ENCODE results near the gene KRTAP19-7. TPM values are rescaled to one million over a fixed set of nuclear protein-coding genes. Genes with fewer than 3 reads are reported as not detected.

Gene KRTAP19-7
- total RNA-seq, 1 donor from 2014 or later, result not detected

DNA sequence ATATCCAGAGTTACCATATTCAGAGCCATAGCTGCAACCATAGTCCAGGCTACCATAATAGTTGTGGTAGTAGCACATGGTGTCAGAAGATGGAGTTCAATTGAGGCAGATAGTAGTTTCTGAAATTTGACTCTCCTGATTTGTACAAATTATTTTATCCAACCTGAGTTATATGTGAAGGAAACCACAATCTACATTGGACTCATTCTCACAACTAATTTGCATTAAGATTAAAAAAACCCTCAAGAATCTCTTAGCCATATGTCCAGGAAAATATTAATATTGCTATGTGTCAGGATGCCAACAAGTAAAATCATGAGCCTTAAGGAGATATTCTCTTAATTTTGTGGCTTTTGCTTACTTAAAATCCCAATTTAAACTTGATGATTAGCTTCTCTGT lies 29.2 kb upstream of the KRTAP19-7 start, which contains the start of gene KRTAP22-2:
TSS of gene KRTAP22-2 (minus strand) at position 101 of the 400 bp plus-strand sequence.
- Mint-ChIP-seq H3K27ac (ENCODE audit: unreplicated experiment) (no peak within 1 kb of the TSS), H3K4me3 (ENCODE audit: unreplicated experiment) (no peak within 1 kb of the TSS), H3K27me3 (ENCODE audit: low read depth) (no peaks in the 10 kb centered on the region), H3K4me1 (ENCODE audit: low read depth) (no peaks in the 10 kb centered on the region), H3K36me3 (ENCODE audit: low read depth) (no peaks in the 10 kb centered on the region), H3K9me3 (ENCODE audit: low read depth) (peaks cover 6% of the 10 kb centered on the region)
- no peak for DNase-seq (ENCODE audit: low spot score)
- TF ChIP-seq, protein P1, sequence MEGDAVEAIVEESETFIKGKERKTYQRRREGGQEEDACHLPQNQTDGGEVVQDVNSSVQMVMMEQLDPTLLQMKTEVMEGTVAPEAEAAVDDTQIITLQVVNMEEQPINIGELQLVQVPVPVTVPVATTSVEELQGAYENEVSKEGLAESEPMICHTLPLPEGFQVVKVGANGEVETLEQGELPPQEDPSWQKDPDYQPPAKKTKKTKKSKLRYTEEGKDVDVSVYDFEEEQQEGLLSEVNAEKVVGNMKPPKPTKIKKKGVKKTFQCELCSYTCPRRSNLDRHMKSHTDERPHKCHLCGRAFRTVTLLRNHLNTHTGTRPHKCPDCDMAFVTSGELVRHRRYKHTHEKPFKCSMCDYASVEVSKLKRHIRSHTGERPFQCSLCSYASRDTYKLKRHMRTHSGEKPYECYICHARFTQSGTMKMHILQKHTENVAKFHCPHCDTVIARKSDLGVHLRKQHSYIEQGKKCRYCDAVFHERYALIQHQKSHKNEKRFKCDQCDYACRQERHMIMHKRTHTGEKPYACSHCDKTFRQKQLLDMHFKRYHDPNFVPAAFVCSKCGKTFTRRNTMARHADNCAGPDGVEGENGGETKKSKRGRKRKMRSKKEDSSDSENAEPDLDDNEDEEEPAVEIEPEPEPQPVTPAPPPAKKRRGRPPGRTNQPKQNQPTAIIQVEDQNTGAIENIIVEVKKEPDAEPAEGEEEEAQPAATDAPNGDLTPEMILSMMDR (IDR thresholded peaks at IDR 0.05), result no peak

DNA sequence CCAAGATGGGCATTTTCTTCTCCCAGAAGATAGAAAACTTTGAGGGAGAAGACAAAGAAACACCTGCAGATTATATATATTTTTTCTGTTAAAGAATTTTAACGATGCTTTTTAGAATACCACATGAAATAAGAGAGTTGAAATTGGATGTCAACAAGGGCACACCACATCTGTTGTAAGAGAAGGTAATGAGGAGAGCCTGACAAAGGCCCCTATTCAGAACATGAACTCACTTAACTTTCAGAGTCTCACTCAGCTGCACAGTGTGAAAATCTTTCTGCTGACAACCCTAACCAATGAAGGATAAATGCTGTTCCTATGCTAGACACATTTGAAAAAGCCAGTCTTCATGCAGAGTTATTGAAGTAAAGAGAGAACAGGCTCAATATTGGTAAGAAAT lies 21.8 kb upstream of the KRTAP19-7 start:
- Mint-ChIP-seq H3K4me3 (ENCODE audit: unreplicated experiment) (no peak overlapping the region), H3K9me3 (ENCODE audit: low read depth) (peaks cover 23% of the 10 kb centered on the region), H3K27ac (ENCODE audit: unreplicated experiment) (no peak overlapping the region), H3K27me3 (ENCODE audit: low read depth) (no peaks in the 10 kb centered on the region), H3K4me1 (ENCODE audit: low read depth) (no peaks in the 10 kb centered on the region), H3K36me3 (ENCODE audit: low read depth) (no peaks in the 10 kb centered on the region)
- DNase-seq (ENCODE audit: low spot score), result no peak
- TF ChIP-seq, protein P1 (IDR thresholded peaks at IDR 0.05), result no peak

DNA sequence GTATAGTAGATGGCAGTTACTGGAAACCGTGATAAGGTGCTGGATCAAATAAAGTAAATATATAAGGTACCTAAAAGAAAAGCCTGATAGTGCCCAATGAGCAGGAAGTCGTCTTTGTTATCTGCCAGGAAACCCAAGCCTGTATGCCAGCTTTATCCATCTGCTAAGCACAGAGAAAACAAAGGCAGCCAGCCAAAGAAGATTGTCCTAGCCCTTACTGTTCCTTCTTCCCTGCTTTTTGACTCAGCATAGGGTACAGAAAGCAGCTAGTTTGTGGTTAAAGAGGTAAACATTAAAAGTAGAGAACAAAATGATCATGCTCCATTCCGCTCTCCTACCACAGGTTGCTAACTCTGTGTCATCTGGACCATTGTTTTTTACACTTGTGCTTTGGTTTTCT lies 19.0 kb upstream of the KRTAP19-7 start:
- TF ChIP-seq, protein P1 (IDR thresholded peaks at IDR 0.05), result no peak
- Mint-ChIP-seq H3K27ac (ENCODE audit: unreplicated experiment) (no peak overlapping the region), H3K4me1 (ENCODE audit: low read depth) (no peaks in the 10 kb centered on the region), H3K36me3 (ENCODE audit: low read depth) (no peaks in the 10 kb centered on the region), H3K4me3 (ENCODE audit: unreplicated experiment) (no peak overlapping the region), H3K9me3 (ENCODE audit: low read depth) (peaks cover 17% of the 10 kb centered on the region), H3K27me3 (ENCODE audit: low read depth) (no peaks in the 10 kb centered on the region)
- no peak for DNase-seq (ENCODE audit: low spot score)

DNA sequence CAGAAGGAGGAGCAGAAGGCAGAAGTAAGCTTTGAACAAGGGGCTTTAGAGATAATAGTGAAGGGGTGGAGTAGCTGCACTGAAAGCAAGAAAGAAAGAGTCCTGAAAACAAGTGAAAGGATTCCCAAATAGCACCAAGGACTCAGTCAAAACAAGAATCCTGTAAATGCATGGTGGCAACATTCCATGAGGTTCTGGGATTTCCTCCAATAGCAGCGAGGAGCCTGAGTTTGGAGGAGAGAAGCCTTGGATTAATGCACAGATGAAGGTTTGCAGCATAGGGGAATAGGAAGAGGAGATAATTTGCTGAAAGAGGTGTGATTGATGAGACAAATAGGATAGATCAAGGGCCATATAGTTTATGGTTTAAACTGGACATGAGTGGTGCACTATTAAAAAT lies 18.2 kb upstream of the KRTAP19-7 start:
- no peaks in the 10 kb centered on the region for H3K27me3 Mint-ChIP-seq (ENCODE audit: low read depth)
- no peak overlapping the region for H3K4me3 Mint-ChIP-seq (ENCODE audit: unreplicated experiment)
- TF ChIP-seq, protein P1 (IDR thresholded peaks at IDR 0.05), result no peak
- H3K9me3 Mint-ChIP-seq (ENCODE audit: low read depth), result peaks cover 9% of the 10 kb centered on the region
- no peaks in the 10 kb centered on the region for H3K36me3 Mint-ChIP-seq (ENCODE audit: low read depth)
- H3K4me1 Mint-ChIP-seq (ENCODE audit: low read depth), result no peaks in the 10 kb centered on the region
- no peak overlapping the region for H3K27ac Mint-ChIP-seq (ENCODE audit: unreplicated experiment)
- no peak for DNase-seq (ENCODE audit: low spot score)

DNA sequence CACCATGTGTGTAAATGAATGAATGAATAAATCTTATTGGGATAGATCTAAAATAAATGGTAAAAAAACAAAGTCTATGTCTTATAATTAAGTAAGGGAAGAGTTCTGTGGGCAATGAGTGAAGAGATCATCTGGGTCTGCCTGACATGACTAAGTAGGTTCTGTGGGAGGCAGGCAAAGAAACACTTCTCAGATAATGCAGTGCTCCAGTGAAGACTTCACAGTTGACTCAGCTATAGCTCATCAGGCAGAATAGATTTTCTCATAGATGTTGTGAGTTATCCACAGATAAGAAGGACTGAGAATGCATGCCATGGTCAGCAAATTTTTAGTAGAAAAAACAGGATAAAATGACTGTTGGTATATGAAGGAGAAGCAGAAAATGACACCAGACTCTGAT lies 16.7 kb upstream of the KRTAP19-7 start:
- TF ChIP-seq, protein P1 (IDR thresholded peaks at IDR 0.05), result no peak
- DNase-seq (ENCODE audit: low spot score), result no peak
- no peaks in the 10 kb centered on the region for H3K27me3 Mint-ChIP-seq (ENCODE audit: low read depth)
- no peaks in the 10 kb centered on the region for H3K36me3 Mint-ChIP-seq (ENCODE audit: low read depth)
- H3K4me1 Mint-ChIP-seq (ENCODE audit: low read depth), result no peaks in the 10 kb centered on the region
- peaks cover 6% of the 10 kb centered on the region for H3K9me3 Mint-ChIP-seq (ENCODE audit: low read depth)
- no peak overlapping the region for H3K4me3 Mint-ChIP-seq (ENCODE audit: unreplicated experiment)
- no peak overlapping the region for H3K27ac Mint-ChIP-seq (ENCODE audit: unreplicated experiment)
